Naive thymus-derived CD8-positive, alpha-beta T cell (primary cell): ENCODE data around the gene LEF1. TPM values are rescaled to one million over a fixed set of nuclear protein-coding genes. Genes with fewer than 3 reads are reported as not detected.

Experiments used
- ATAC-seq, 2 donors: fragments of 150-1000 bp; cut with Tn5 transposase in 1 of 2; sonication (Bioruptor Pico), chemical (Tn5 transposase) in 1 of 2; 1 replicate in 1 of 2; 2 replicates in 1 of 2; pipeline ENCODE4 v1.10.0; 2021; ENCODE audit warnings: mild to moderate bottlenecking in 2 of 2, moderate library complexity in 2 of 2
- POLR2A ChIA-PET: fragments of 350-600 bp; sonication (Branson Sonifier 250); formaldehyde crosslinking; loops from one replicate; lab custom pipeline; 2021; ENCODE audit warnings: antibody characterized with exemption; lab: Charles Lee
- DNase-seq, 10 donors: peaks; one replicate each; pipeline versions ENCODE4 v3.0.0 to v3.0.0-alpha.2; 2020 to 2022
- H3K27ac Mint-ChIP-seq, 10 donors: one replicate each; pipeline ENCODE4 v1.8.0; 2020 to 2022; ENCODE audit warnings: mild to moderate bottlenecking in 10 of 10, mixed read lengths in 10 of 10, moderate library complexity in 4 of 10, inconsistent platforms in 1 of 10
- H3K27me3 Mint-ChIP-seq, 5 donors: one replicate each; pipeline ENCODE4 v1.8.0; 2021 to 2022; ENCODE audit warnings: mixed read lengths in 5 of 5
- H3K36me3 Mint-ChIP-seq, 3 donors: one replicate each; pipeline ENCODE4 v1.8.0; 2020 to 2022; ENCODE audit warnings: mixed read lengths in 3 of 3, mild to moderate bottlenecking in 2 of 3, inconsistent platforms in 1 of 3
- H3K4me1 Mint-ChIP-seq, 4 donors: one replicate each; pipeline ENCODE4 v1.8.0; 2021 to 2022; ENCODE audit warnings: mixed read lengths in 4 of 4
- H3K4me3 Mint-ChIP-seq, 10 donors: one replicate each; pipeline ENCODE4 v1.8.0; 2020 to 2022; ENCODE audit warnings: mild to moderate bottlenecking in 10 of 10, mixed read lengths in 10 of 10, moderate library complexity in 6 of 10, inconsistent platforms in 1 of 10
- H3K9me3 Mint-ChIP-seq, 9 donors: one replicate each; pipeline ENCODE4 v1.8.0; 2020 to 2022; ENCODE audit warnings: mixed read lengths in 9 of 9, mild to moderate bottlenecking in 3 of 9, inconsistent platforms in 1 of 9, moderate library complexity in 1 of 9
- polyA plus RNA-seq, 3 donors: library from polyadenylated mRNA; unstranded; fragments of 300-500 nt; fragmentation: Illumina TruSeq; gene quantifications; one replicate each; pipeline ENCODE4 v1.2.3, GENCODE V29; 2021
- total RNA-seq, 8 experiments: library from RNA in 2 of 8; stranded (reverse) in 2 of 8; gene quantifications; one replicate each; pipeline ENCODE4 v1.2.3 and lab custom pipeline; 2021 to 2026

The LEF1 gene
- total and polyA plus RNA-seq, 5 experiments from 2014 or later = 400 to 859 (median 828) TPM

DNA sequence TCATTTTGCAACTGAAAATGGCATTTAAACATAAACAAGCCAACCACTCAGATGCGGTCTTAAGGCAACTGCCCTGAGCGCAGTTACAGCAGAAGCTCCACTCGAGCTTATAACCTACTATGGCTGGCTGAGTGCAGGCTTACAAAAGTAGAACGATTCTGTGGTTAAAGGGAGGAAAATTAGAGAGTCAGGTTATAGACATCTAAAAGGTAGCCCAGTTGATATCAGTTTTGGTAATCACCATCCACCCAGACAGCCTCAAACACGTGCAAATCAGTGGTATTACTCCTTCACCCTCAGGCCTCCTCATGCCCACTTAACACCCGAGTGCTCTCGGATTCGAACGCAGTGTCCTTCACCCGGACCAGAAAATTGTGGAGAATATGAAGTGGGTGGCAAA is 3.1 kb downstream of the LEF1 start:
- H3K27ac Mint-ChIP-seq = peak overlapping the region; percentile 80 to 98 (median 93)
- peaks cover 52 to 54% (median 52%) of the 10 kb centered on the region in 3 donors for H3K36me3 Mint-ChIP-seq
- peaks cover 16 to 38% (median 26%) of the 10 kb centered on the region in 4 donors for H3K4me1 Mint-ChIP-seq
- POLR2A ChIA-PET = interaction anchor here (0.6 to 11.3 kb wide), 7 partner anchors 6 to 337 kb away, joined by 3 to 206 read pairs (median 22); no protein-coding TSS in a partner anchor
- H3K9me3 Mint-ChIP-seq = peaks cover 0 to 3% (median 0%) of the 10 kb centered on the region in 9 donors
- ATAC-seq (peak in 1 of 2 donors; percentile 15), DNase-seq (peak in 2 of 10 donors; percentile 15 to 44)
- H3K4me3 Mint-ChIP-seq = peak overlapping the region; percentile 92 to 100 (median 96)
- H3K27me3 Mint-ChIP-seq = peaks cover 0 to 14% (median 0%) of the 10 kb centered on the region in 5 donors

DNA sequence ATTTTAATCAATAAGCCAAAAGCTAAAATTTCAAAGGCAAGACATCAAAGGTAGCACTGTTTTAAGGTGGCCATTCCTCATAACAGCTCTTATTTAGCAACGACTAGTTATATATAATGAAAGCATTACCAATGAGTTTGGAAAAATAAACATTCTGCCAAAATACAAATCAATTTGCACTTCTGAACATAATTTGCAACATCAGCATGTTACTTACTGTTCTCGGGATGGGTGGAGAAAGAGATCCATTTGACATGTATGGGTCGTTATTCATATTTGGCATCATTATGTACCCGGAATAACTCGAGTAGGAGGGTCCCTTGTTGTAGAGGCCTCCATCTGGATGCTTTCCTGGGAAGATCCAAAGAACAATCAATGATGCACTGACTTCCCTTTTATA is 5.4 kb downstream of the LEF1 start:
- H3K36me3 Mint-ChIP-seq = peaks cover 59 to 74% (median 74%) of the 10 kb centered on the region in 3 donors
- ATAC-seq (no peak), DNase-seq (peak in 1 of 10 donors; percentile 7)
- H3K4me1 Mint-ChIP-seq = peaks cover 11 to 43% (median 25%) of the 10 kb centered on the region in 4 donors
- peaks cover 0 to 3% (median 0%) of the 10 kb centered on the region in 9 donors for H3K9me3 Mint-ChIP-seq
- peak overlapping the region; percentile 39 to 92 (median 86) for H3K27ac Mint-ChIP-seq
- peaks cover 0 to 1% (median 0%) of the 10 kb centered on the region in 5 donors for H3K27me3 Mint-ChIP-seq
- POLR2A ChIA-PET = interaction anchor here (0.8 to 11.3 kb wide), 8 partner anchors 7 to 257 kb away, joined by 3 to 206 read pairs (median 4); partner anchors contain the start of gene LEF1
- H3K4me3 Mint-ChIP-seq = peak overlapping the region; percentile 90 to 100 (median 94)

DNA sequence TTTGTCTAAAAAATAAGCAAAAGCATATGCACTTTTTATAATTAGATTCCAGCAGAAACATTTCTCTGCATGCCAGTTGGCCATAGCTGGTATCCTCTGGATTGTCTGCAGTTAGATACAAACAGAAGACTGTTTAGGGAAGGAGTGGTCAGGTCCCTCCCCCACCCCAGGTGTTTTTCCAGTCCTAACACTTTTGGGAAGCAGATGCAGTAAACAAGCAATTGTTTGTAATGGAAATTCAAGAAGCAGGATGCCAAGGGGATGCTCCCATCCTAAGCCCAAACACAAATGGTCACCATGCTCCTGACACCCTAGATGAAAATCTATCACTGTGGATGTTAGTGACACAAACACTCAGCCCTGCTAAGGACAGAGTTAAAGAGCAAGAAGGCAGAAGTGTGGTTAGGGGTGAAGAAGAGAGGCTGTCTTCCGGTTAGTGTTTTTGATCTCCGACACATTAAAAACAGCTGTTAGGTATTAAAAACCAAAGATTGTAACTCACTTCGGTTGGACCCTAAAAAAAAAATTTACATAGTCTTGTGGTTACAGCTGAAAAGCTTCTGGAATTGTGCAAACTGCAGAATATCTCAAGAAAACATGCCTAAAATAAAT is 7.9 kb downstream of the LEF1 start:
- peak overlapping the region; percentile 73 to 96 (median 90) for H3K27ac Mint-ChIP-seq
- peaks cover 20 to 58% (median 44%) of the 10 kb centered on the region in 4 donors for H3K4me1 Mint-ChIP-seq
- DNase-seq = peak in 4 of 10 donors; percentile 38 to 64 (median 56)
- peak; percentile 48 to 64 for ATAC-seq
- H3K36me3 Mint-ChIP-seq = peaks cover 60 to 89% (median 76%) of the 10 kb centered on the region in 3 donors
- H3K4me3 Mint-ChIP-seq = peak overlapping the region; percentile 84 to 100 (median 94)
- H3K9me3 Mint-ChIP-seq = no peaks in the 10 kb centered on the region
- no peaks in the 10 kb centered on the region for H3K27me3 Mint-ChIP-seq
- POLR2A ChIA-PET = interaction anchor here (1.0 to 10.8 kb wide), 13 partner anchors 9 to 131 kb away, joined by 3 to 180 read pairs (median 5); partner anchors contain the start of gene LEF1

DNA sequence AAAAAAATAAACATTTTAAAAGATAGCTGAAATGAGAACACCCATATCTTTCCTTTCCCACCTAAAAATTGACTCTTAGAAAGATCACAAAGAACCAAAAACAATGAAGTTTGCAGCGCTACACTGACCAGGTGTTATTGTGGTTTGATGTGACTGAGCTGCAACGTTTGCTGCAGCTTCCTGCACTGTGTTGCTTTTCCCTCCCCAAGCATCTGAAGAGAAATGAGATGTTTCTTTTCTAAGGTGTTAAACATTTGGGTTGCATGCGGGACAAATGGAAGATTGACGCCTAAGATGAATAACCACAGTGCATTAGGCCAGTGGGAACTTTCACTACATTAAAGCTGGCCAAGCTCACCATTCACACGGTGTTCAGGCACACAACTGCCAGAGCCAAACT is 8.9 kb downstream of the LEF1 start:
- no peaks in the 10 kb centered on the region for H3K27me3 Mint-ChIP-seq
- POLR2A ChIA-PET = interaction anchor here (0.6 to 10.8 kb wide), 17 partner anchors 10 to 131 kb away, joined by 3 to 180 read pairs (median 5); partner anchors contain the start of gene LEF1
- peaks cover 50 to 88% (median 75%) of the 10 kb centered on the region in 3 donors for H3K36me3 Mint-ChIP-seq
- no peaks in the 10 kb centered on the region for H3K9me3 Mint-ChIP-seq
- ATAC-seq (peak; percentile 50 to 68), DNase-seq (peak in 4 of 10 donors; percentile 28 to 57 (median 47))
- H3K27ac Mint-ChIP-seq = peak overlapping the region in 9 of 10 donors; percentile 73 to 96 (median 90)
- peaks cover 29 to 64% (median 52%) of the 10 kb centered on the region in 4 donors for H3K4me1 Mint-ChIP-seq
- H3K4me3 Mint-ChIP-seq = peak overlapping the region; percentile 84 to 100 (median 94)

DNA sequence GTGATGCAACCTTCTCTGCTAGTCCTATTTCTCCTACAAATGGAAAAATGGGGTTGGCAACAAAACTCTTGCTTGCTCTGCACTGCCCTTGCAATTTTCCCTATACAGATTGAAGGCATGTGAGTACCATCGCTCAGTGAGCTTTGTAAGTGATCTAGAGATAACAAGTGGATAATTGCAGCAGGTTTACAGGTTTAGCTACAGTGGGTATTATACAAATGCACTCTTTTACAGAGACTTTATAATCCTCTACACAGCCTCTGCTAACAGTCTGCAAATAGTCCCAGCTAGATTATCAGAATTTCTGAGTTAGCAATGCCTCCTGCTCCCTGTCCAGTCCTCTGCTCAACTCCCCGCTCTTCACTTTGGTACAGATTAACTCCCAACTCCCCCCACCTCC is 11.1 kb downstream of the LEF1 start:
- Mint-ChIP-seq H3K4me1 (peaks cover 32 to 74% (median 61%) of the 10 kb centered on the region in 4 donors), H3K4me3 (peak overlapping the region; percentile 84 to 100 (median 94)), H3K36me3 (peaks cover 36 to 79% (median 61%) of the 10 kb centered on the region in 3 donors), H3K27ac (peak overlapping the region; percentile 71 to 96 (median 90)), H3K9me3 (no peaks in the 10 kb centered on the region), H3K27me3 (no peaks in the 10 kb centered on the region)
- DNase-seq = no peak
- peak in 1 of 2 donors; percentile 29 for ATAC-seq
- POLR2A ChIA-PET = interaction anchor here (0.7 to 10.8 kb wide), 12 partner anchors 12 to 128 kb away, joined by 3 to 180 read pairs (median 4); partner anchors contain the start of gene LEF1

DNA sequence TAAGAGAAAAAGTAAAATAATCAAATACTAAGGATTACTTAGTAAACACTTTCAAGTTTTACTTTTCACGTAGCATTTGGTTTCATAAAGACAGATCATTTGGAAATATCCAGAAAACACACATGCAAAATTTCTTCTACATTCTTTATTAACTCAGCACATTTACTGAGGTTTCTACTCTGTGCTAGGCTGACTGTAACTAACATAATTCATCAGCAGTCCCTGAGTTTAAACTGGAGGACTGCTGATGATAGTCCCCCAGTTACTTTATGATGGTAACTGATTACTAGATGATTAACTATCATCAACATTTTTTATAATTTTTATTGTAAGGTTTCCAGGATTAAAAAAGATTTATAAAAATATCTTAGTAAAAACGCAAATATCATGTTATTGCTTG is 12.3 kb downstream of the LEF1 start:
- ATAC-seq (no peak), DNase-seq (no peak)
- Mint-ChIP-seq H3K9me3 (no peaks in the 10 kb centered on the region), H3K4me1 (peaks cover 37 to 83% (median 70%) of the 10 kb centered on the region in 4 donors), H3K27ac (peak overlapping the region; percentile 87 to 96 (median 92)), H3K4me3 (peak overlapping the region; percentile 84 to 100 (median 92)), H3K27me3 (no peaks in the 10 kb centered on the region), H3K36me3 (peaks cover 31 to 80% (median 58%) of the 10 kb centered on the region in 3 donors)
- POLR2A ChIA-PET = interaction anchor here (0.6 to 10.8 kb wide), 11 partner anchors 10 to 1491 kb away, joined by 3 to 180 read pairs (median 4); partner anchors contain the start of gene LEF1

DNA sequence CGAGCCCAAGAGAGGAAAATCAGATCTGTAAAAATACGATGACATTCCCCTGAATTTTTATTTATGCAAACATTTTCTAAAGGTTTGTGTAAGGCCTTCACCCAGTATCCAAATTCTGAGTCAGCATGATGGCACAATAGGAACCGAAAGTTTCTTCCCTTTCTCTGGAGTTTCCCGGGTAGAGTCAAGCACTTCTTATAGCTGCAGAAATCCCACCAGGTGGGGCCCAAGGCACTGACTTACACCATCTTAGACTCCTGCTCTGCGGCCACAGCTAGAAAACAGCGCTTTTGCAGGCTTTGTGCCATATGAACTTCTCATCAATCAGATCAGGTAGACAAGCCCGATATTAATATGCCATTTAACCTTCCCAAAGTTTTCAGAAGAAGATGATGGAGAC is 13.4 kb downstream of the LEF1 start:
- Mint-ChIP-seq H3K27me3 (no peaks in the 10 kb centered on the region), H3K36me3 (peaks cover 23 to 79% (median 47%) of the 10 kb centered on the region in 3 donors), H3K4me3 (peak overlapping the region; percentile 84 to 100 (median 92)), H3K27ac (peak overlapping the region; percentile 87 to 96 (median 92)), H3K4me1 (peaks cover 41 to 83% (median 72%) of the 10 kb centered on the region in 4 donors), H3K9me3 (no peaks in the 10 kb centered on the region)
- peak; percentile 55 to 69 for ATAC-seq
- POLR2A ChIA-PET = interaction anchor here (0.6 to 10.8 kb wide), 11 partner anchors 8 to 200 kb away, joined by 3 to 180 read pairs (median 4); partner anchors contain the start of gene LEF1
- peak in 6 of 10 donors; percentile 33 to 69 (median 52) for DNase-seq

DNA sequence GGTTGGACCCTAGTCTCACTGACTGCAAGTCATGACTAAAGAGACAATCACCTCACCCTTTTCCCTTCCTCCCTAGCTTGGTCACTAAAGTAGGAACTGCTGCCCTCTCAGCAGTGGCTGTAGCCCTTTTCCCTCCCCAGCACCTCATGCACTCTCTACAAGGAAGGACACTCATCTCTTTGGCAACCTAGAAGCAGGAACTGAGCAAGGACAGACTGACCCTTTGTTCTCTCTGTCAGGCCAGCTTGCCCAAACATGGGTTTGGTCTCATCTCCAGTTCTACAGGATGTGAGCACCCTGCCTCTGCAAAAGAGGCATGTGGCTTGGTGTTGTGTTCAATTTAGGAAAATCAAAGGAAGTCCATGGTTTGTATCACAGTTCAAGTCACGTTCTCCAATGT is 15.8 kb downstream of the LEF1 start:
- POLR2A ChIA-PET = interaction anchor here (0.8 to 3.1 kb wide), 8 partner anchors 8 to 1407 kb away, joined by 3 to 22 read pairs (median 5); partner anchors contain the start of genes LEF1 and MCUB
- Mint-ChIP-seq H3K4me1 (peaks cover 38 to 75% (median 67%) of the 10 kb centered on the region in 4 donors), H3K36me3 (peaks cover 13 to 72% (median 32%) of the 10 kb centered on the region in 3 donors), H3K4me3 (peak overlapping the region; percentile 57 to 88 (median 78)), H3K9me3 (no peaks in the 10 kb centered on the region), H3K27ac (peak overlapping the region; percentile 82 to 99 (median 92)), H3K27me3 (no peaks in the 10 kb centered on the region)
- DNase-seq = no peak
- no peak for ATAC-seq

DNA sequence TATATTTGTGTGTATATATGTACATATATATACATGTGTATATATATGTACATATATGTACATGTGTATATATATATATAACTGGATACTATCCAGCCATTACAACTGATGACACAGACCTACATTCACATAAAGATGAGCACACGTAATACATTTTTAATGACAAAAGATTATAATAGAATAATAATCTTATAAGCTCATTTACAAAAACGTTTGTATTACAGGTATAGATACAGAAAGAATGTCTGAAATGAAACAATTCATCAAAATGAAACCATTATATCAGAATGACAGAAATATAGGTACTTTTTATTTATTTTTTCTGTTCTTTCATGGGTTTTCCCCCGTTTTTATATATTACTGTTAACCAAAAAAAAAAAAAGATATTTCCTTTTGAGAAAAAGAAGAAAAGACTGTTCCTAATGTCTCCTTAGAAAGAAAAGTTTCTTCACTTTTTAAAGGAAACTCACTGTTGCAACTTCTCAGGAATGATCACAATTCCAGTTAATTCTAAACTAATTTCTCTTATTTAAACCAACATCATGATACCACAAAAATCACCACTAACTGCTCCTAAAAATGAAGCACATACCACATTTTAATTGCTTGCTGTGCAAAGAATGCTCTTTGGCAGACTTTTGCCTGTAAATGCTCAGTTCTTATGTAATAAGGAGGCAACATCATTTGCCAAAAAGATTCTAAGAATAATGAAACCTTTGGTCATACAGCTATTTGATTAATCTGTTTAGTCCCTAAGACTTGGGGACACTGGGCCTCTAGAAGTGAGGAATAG is 18.9 kb downstream of the LEF1 start:
- H3K4me3 Mint-ChIP-seq = peak overlapping the region; percentile 13 to 77 (median 54)
- DNase-seq = no peak
- peaks cover 5 to 78% (median 29%) of the 10 kb centered on the region in 3 donors for H3K36me3 Mint-ChIP-seq
- H3K27me3 Mint-ChIP-seq = no peaks in the 10 kb centered on the region
- H3K9me3 Mint-ChIP-seq = no peaks in the 10 kb centered on the region
- peaks cover 38 to 81% (median 72%) of the 10 kb centered on the region in 4 donors for H3K4me1 Mint-ChIP-seq
- peak overlapping the region; percentile 80 to 99 (median 90) for H3K27ac Mint-ChIP-seq
- no peak for ATAC-seq
- POLR2A ChIA-PET = interaction anchor here (0.7 to 1.7 kb wide), 10 partner anchors 11 to 113 kb away, joined by 3 to 6 read pairs (median 4); no protein-coding TSS in a partner anchor

DNA sequence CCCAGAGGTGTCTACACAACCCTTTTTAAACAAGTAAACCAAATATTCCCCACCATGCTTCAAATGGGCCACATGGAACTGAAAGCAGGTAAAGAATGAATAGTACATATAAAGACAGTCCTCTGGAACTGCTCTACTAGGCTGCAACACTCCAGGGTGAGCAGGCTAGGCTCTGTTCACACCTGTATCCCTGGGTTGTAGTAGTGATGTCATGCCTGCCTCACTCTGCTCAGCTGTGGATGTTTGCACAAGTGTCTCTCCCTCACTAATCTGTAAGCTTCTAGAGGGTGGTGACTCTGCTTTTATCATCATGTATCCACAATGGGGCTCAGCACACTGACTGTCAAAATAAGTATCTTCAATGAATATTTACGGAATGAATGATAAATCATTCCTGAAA is 20.4 kb downstream of the LEF1 start:
- Mint-ChIP-seq H3K27me3 (no peaks in the 10 kb centered on the region), H3K27ac (peak overlapping the region; percentile 79 to 97 (median 94)), H3K9me3 (no peaks in the 10 kb centered on the region), H3K36me3 (peaks cover 5 to 89% (median 31%) of the 10 kb centered on the region in 3 donors), H3K4me3 (peak overlapping the region; percentile 36 to 84 (median 72)), H3K4me1 (peaks cover 51 to 88% (median 86%) of the 10 kb centered on the region in 4 donors)
- POLR2A ChIA-PET = interaction anchor here (0.6 to 1.7 kb wide), 7 partner anchors 13 to 209 kb away, joined by 3 to 6 read pairs (median 4); no protein-coding TSS in a partner anchor
- peak; percentile 44 to 63 for ATAC-seq
- DNase-seq = peak in 4 of 10 donors; percentile 39 to 64 (median 48)

DNA sequence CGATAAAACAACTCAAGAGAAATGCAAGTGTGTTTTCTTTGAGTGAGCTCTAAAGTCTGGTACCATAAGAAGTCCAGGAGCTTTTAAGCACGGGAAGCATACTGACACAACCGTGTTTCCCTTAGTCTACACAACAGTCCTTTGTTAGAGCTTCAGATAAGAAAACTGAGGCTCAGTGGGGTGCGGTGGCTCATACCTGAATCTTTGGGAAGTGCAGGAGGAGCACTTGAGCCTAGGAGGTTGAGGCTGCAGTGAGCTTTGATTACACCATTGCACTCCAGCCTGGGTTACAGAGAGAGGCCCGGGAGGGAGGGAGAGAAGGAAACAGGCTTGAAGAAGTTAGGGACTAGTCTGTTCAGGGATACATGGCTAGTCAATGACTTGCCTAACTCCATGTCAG is 21.9 kb downstream of the LEF1 start:
- peaks cover 3 to 88% (median 20%) of the 10 kb centered on the region in 3 donors for H3K36me3 Mint-ChIP-seq
- H3K27me3 Mint-ChIP-seq = no peaks in the 10 kb centered on the region
- peaks cover 47 to 86% (median 85%) of the 10 kb centered on the region in 4 donors for H3K4me1 Mint-ChIP-seq
- H3K27ac Mint-ChIP-seq = peak overlapping the region; percentile 79 to 97 (median 94)
- ATAC-seq = no peak
- H3K9me3 Mint-ChIP-seq = no peaks in the 10 kb centered on the region
- peak overlapping the region; percentile 36 to 84 (median 72) for H3K4me3 Mint-ChIP-seq
- POLR2A ChIA-PET = interaction anchor here (0.8 to 2.4 kb wide), 9 partner anchors 9 to 67 kb away, joined by 3 to 7 read pairs (median 3); no protein-coding TSS in a partner anchor
- DNase-seq = no peak
